Measurements from ENCODE around the gene PRRX2. TPM values are rescaled to one million over a fixed set of nuclear protein-coding genes. Genes with fewer than 3 reads are reported as not detected.

PRRX2 gene
- total RNA-seq, 1 experiment from 2014 or later, result 12.7 TPM

DNA sequence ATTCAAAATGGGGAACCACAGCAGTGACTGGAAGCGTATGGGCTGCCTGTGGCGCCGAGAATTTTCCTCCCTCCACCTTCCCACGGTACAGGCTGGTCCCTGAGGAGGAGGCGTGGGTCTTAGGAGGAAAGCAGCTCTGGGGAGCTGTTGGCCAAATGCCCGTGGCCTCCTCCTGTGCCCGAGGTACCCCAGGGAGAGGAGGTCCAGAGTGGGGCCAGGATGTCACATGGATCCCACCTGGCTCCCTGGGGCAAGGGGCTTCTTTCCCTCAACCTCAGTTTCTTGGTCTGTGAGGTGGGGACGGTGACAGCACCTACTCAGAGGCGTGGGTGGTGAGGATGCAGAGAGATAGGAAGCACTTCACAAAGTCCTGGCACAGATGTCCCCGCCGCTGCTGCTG lies 16.5 kb downstream of the PRRX2 start:
- Histone ChIP-seq H3K4me3 (ENCODE audit: low read depth, low read length, poor library complexity, severe bottlenecking) (no peak overlapping the region), H3K27me3 (replicated peaks; ENCODE audit: insufficient read depth, low read depth, low read length, poor library complexity) (no peaks in the 10 kb centered on the region), H3K27ac (ENCODE audit: low read depth, low read length, poor library complexity, severe bottlenecking) (no peak overlapping the region), H3K4me1 (ENCODE audit: insufficient read depth, low read length, poor library complexity, severe bottlenecking) (no peaks in the 10 kb centered on the region), H3K36me3 (ENCODE audit: insufficient read depth, low read length, poor library complexity, severe bottlenecking) (no peaks in the 10 kb centered on the region), H3K9me3 (ENCODE audit: low read depth, low read length, poor library complexity, severe bottlenecking) (no peaks in the 10 kb centered on the region)
- TF ChIP-seq EZH2 (IDR thresholded peaks at IDR 0.05; ENCODE audit: borderline replicate concordance, low read depth, low read length, poor library complexity, severe bottlenecking) (no peak), CTCF (conservative IDR thresholded peaks at IDR 0.05; ENCODE audit: low read depth, low read length) (no peak)
- no peak for DNase-seq (ENCODE audit: low spot score)
- CTCF ChIA-PET, result no interaction called here
- POLR2A ChIA-PET (ENCODE audit: low non-redundant PET), result no interaction called here
- BruUV-seq (replicated peaks), result no TSS peak
- intact Hi-C loops (cut with micrococcal nuclease; ENCODE audit: unreplicated experiment), result no loop called here

GRCh38 chr9:129682381-129682780 lies 16.9 kb downstream of the PRRX2 start:
- Histone ChIP-seq H3K4me1 (ENCODE audit: insufficient read depth, low read length, poor library complexity, severe bottlenecking) (no peaks in the 10 kb centered on the region), H3K4me3 (ENCODE audit: low read depth, low read length, poor library complexity, severe bottlenecking) (no peak overlapping the region), H3K36me3 (ENCODE audit: insufficient read depth, low read length, poor library complexity, severe bottlenecking) (no peaks in the 10 kb centered on the region), H3K9me3 (ENCODE audit: low read depth, low read length, poor library complexity, severe bottlenecking) (no peaks in the 10 kb centered on the region), H3K27ac (ENCODE audit: low read depth, low read length, poor library complexity, severe bottlenecking) (no peak overlapping the region), H3K27me3 (replicated peaks; ENCODE audit: insufficient read depth, low read depth, low read length, poor library complexity) (no peaks in the 10 kb centered on the region)
- BruUV-seq (replicated peaks), result no TSS peak
- CTCF ChIA-PET, result no interaction called here
- POLR2A ChIA-PET (ENCODE audit: low non-redundant PET), result no interaction called here
- TF ChIP-seq EZH2 (IDR thresholded peaks at IDR 0.05; ENCODE audit: borderline replicate concordance, low read depth, low read length, poor library complexity, severe bottlenecking) (no peak), CTCF (conservative IDR thresholded peaks at IDR 0.05; ENCODE audit: low read depth, low read length) (no peak)
- DNase-seq (ENCODE audit: low spot score), result no peak
- intact Hi-C loops (cut with micrococcal nuclease; ENCODE audit: unreplicated experiment), result no loop called here

- CTCF ChIA-PET, result no interaction called here
- POLR2A ChIA-PET (ENCODE audit: low non-redundant PET), result no interaction called here
- Histone ChIP-seq H3K27ac (ENCODE audit: low read depth, low read length, poor library complexity, severe bottlenecking) (no peak overlapping the region), H3K36me3 (ENCODE audit: insufficient read depth, low read length, poor library complexity, severe bottlenecking) (no peaks in the 10 kb centered on the region), H3K4me3 (ENCODE audit: low read depth, low read length, poor library complexity, severe bottlenecking) (no peak overlapping the region), H3K27me3 (replicated peaks; ENCODE audit: insufficient read depth, low read depth, low read length, poor library complexity) (no peaks in the 10 kb centered on the region), H3K9me3 (ENCODE audit: low read depth, low read length, poor library complexity, severe bottlenecking) (no peaks in the 10 kb centered on the region), H3K4me1 (ENCODE audit: insufficient read depth, low read length, poor library complexity, severe bottlenecking) (no peaks in the 10 kb centered on the region)
- BruUV-seq (replicated peaks), result no TSS peak
- DNase-seq (ENCODE audit: low spot score), result no peak
- TF ChIP-seq EZH2 (IDR thresholded peaks at IDR 0.05; ENCODE audit: borderline replicate concordance, low read depth, low read length, poor library complexity, severe bottlenecking), result no peak
- no peak for TF ChIP-seq CTCF (conservative IDR thresholded peaks at IDR 0.05; ENCODE audit: low read depth, low read length)
- intact Hi-C loops (cut with micrococcal nuclease; ENCODE audit: unreplicated experiment), result no loop called here
These were observed 19.9 kb downstream of the PRRX2 start for GRCh38 chr9:129685220-129685932.
